IPS-18c (cell line): ENCODE data around the gene TMEM225B.
"Not testable (repeated sequence)": the region's sequence is repeated elsewhere in the genome, so short reads cannot be mapped to it uniquely, and the experiment has no call there.

Experiments
- H3K4me3 ChIP-seq: 2 replicates; pipeline ENCODE4 v1.7.0; 2013; ENCODE audit warnings: low read depth, mild to moderate bottlenecking, low read length, moderate library complexity; ENCODE audit not compliant: insufficient read depth
- H3K9me3 ChIP-seq: one replicate; pipeline ENCODE4 v1.6.1; 2013; ENCODE audit warnings: mild to moderate bottlenecking, low read length, moderate library complexity; ENCODE audit not compliant: control insufficient read depth, insufficient read depth

TMEM225B gene

DNA sequence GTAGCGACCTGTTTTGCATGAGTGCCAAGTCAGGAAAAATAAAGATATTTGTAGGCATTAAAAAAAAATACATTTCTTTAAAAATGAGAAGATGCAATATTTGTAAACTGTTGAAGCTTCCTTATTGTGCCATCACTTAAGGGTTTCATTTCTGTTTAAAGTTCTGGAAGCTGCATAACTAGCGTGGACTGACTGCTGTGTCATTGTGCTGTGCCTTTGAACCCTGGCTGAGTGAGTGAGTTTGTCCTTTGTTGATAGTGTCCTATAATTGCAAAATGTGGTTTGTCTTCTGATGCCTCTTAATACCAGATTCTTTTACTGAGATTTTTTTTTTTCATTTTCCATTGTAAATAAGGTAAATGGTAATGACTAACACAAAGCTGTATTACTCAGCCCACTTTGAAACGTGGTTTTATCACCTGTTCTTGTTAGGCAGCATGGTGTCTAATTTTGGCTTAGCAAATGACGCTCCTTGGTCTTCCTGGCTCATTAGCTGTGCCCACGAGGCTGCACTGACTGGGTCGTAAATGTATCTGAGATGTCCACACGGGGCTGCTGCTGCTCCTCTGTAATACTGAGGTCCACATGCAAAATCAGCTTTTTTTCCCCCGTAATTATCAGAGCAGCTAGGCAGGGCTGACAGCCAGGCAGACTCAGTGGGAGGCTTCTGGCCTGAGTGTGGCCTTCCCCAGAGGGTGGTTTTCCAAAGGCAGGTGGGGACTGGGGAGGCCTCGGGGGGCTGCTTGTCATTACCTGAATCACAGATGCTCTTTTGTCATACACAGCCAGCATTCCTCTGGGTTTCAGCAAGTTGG, 33.4 kb downstream of the TMEM225B start:
- no peaks in the 10 kb centered on the region for H3K9me3 ChIP-seq
- no peak overlapping the region for H3K4me3 ChIP-seq

DNA sequence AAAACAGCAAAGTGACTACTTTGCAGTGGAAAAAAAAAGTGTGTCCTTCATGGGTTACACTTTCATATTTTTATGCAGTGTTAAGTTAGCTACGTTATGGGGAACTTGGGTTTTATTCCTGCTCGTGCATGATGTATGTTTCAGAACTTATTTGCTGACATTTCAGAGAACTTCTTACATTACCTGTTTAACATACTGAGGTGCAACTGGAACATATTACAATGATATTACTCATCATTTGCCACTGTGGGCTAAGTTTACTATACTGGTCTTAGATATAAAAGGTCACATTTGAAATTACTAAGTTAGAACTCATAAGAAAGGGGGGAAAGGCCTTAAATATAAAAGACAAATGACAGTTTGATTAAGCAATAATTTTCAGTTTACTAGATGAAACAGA, 39.3 kb downstream of the TMEM225B start:
- not testable (repeated sequence) for H3K4me3 ChIP-seq, H3K9me3 ChIP-seq

DNA sequence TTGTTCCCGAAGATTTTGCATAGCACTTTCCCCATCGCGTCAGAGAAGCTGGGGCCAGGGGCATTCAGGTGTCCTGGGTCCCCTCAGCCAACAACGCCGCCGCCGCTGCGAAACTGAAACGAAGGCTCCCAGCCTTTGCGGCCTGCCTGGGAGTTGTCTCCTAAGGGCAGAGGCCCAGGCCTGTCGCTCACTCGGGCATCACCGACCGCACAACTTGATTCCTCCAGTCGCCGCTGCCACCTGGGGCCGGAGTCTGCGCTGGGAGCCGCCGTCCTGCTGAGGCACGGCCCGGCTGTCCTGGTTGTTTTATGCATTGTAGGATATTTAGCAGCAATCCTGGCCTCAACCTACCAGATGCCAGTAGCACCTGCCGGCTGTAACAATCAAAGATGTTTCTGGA, 40.7 kb downstream of the TMEM225B start:
- Histone ChIP-seq H3K9me3 (no peaks in the 10 kb centered on the region), H3K4me3 (no peak overlapping the region)

DNA sequence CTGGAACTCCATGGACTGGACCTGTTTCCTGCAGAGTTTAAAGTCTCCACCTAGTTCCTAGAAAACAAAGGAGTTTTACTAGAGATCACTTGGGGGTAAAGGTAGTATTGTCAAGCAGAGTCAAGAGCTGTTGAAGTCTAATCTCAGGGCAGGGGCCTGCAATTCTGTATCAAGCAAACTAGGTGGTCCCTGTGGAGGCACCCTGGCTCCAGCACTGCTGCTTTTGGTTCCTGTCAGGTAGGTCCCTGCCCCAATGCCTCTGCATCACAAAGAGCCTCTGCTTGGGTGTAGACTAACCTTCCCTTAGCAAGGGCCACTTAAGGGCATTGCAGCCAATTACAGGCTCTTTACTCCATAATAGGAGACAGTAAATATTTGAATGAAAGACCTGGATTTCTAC, 41.2 kb downstream of the TMEM225B start:
- Histone ChIP-seq H3K4me3 (no peak overlapping the region), H3K9me3 (no peaks in the 10 kb centered on the region)

DNA sequence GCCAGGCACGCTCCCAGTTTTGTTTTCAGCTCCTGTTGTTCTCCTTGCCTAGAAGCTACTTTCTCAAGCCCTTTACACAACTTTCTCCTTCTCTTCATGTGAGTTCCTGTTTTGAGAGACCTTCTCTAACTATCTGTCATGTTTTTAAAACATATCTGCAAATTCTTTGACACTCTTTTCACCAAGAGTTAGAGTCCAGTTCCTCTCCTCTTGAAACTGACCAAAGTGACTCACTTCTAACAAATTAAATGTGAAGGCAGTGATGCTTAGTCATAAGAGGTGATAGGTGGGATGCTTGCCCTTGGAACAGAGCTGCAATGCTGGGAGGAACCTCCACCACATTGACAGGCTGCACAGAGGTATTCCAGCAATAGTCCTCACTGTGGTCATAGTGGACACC, 44.0 kb downstream of the TMEM225B start:
- H3K4me3 ChIP-seq = no peak overlapping the region
- H3K9me3 ChIP-seq = no peaks in the 10 kb centered on the region

DNA sequence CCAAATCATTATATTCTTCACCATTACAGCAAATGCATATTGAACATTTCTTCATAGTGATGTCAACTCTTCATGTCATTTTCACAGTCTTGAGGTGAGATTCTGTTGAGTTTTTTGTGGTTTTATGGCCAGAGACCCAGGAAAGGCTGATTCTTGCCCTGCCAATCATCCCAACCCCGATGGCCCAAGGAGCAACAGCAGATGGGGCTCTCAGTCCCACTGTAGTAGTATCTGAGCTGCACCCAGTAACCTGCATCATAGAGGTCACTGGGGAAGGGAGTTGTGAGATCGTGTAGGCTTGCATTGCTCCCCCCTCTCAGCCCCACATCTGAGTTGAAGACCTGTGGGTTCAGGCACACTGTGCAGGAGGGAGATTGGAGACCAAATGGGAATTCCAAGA, 45.4 kb downstream of the TMEM225B start:
- no peaks in the 10 kb centered on the region for H3K9me3 ChIP-seq
- no peak overlapping the region for H3K4me3 ChIP-seq

DNA sequence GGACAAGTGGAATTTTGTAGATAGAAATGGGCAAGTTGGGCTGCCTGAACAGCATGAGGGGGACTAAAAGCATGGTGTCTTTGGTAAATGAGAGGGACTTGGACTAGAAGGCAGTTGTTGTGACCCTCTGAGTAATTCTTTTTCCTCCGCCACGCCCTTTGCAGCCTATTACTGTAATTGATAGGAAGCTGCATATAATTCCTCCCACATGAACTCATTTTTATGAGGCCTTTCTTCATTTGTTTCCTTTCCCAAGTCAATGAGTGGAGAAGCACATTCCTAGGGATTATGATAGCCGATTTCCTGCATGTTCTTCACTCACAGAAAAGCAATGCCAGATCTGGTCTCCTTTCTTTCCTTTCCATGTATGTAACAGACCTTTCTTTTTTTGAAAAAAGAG, 46.4 kb downstream of the TMEM225B start:
- H3K9me3 ChIP-seq = peaks cover under 1% of the 10 kb centered on the region
- no peak overlapping the region for H3K4me3 ChIP-seq

DNA sequence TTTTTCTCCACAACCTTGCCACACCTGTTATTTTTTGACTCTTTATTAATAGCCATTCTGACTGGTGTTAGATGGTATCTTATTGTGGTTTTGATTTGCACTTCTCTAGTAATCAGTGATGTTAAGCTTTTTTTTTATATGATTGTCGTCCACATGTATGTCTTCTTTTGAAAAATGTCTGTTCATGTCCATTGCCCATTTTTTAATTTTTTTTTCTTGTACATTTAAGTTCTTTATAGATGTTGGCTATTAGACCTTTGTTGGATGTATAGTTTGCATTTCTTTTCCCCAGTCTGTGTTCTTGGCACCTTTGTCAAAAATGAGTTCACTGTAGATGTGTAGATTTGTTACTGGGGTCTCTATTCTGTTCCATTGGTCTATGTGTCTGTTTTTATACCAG, 47.5 kb downstream of the TMEM225B start:
- H3K9me3 ChIP-seq = peaks cover 3% of the 10 kb centered on the region
- no peak overlapping the region for H3K4me3 ChIP-seq

DNA sequence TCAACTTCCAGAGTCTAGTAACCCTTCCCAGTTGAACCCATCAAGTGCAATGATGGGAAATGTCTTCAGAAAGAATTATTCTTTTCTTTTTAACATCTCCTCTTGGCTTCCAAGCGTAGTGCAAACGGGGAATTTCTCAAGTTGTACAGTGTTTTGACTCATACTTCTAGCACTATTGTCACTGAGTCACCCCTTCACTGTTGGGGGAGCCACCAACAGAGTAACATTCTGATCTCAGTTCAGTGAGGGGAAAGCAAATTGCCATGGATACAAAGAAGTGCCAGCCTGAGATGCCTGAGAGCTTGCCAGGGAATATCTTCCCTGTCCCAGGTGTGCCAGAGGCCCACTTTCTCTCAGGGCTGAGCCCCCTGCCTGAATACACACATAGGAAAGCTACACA, 50.8 kb downstream of the TMEM225B start:
- no peak overlapping the region for H3K4me3 ChIP-seq

DNA sequence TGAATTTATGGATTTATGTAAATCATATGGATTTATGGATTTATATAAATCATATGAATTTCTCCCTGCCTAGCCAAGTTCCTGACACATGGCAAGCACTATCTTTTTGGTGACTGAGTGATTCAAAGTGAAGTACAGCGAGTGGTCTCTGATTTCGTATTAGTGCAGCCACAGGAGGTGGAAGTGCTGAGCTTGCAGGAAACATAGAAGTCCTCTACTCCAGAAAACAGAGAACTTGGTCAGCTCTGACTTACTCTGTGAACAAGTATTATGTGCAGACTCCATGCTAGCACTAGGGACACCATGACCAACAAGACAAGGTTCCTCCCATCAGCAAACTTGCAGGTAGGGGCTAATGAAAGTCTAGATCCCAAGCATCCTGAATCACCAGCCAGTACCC, 53.2 kb downstream of the TMEM225B start:
- H3K9me3 ChIP-seq = peaks cover 3% of the 10 kb centered on the region
- no peak overlapping the region for H3K4me3 ChIP-seq

More for the DNA sequence above, 50.8 kb downstream of the TMEM225B start:
- H3K9me3 ChIP-seq = peaks cover 3% of the 10 kb centered on the region

DNA sequence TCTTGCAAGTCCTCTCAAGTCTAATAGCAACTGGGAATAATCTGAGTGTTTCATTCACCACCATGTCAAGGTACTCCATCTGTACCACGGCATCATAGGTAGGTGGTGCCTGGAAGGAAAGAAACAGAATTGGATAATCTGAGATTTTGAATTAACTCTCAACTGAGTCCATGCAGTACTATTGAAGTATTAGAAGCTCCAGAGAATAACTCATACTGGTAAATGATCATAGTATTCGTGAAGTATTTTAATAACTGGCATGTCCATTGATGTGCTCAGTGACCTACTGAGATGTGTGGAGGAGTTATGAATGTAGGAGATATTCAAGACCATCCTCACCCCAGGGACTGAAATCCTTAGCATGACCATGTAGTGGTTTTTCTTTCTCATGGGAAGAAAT, 54.6 kb downstream of the TMEM225B start:
- Histone ChIP-seq H3K9me3 (peaks cover 3% of the 10 kb centered on the region), H3K4me3 (no peak overlapping the region)

DNA sequence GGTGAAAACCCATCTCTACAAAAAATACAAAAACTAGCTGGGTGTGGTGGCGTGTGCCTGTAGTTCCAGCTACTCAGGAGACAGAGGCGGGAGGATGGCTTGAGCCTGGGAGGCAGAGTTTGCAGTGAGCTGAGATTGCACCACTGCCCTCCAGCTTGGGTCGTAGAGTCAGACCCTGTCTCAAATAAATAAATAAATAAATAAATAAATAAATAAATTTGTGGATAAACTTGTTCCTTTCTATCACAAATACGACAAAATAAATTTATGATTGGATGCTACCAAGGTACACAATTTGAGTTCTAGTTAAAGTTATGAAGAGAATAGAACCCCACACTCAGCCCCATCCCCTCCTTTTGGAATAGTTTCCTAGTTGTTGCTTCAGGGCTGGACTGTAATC, 55.2 kb downstream of the TMEM225B start:
- not testable (repeated sequence) for H3K4me3 ChIP-seq, H3K9me3 ChIP-seq

DNA sequence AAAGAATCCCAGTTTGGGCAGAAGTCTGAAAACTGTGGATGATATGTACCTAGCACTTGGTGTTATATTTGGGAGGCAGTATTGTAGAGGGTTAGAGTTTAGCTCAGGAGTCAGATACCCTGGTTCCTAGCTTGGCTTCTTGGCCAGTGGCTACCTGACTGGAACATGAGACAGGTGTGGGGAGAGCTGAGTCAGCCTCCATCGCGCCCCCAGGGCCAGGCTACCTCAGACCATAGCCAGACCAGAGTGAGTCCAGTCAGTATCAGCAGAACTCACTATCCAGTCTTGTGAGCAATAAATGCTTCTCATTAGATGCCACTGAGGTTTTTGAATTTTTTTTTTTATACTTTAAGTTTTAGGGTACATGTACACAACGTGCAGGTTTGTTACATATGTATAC, 55.7 kb downstream of the TMEM225B start:
- Histone ChIP-seq H3K9me3 (peaks cover 3% of the 10 kb centered on the region), H3K4me3 (no peak overlapping the region)

DNA sequence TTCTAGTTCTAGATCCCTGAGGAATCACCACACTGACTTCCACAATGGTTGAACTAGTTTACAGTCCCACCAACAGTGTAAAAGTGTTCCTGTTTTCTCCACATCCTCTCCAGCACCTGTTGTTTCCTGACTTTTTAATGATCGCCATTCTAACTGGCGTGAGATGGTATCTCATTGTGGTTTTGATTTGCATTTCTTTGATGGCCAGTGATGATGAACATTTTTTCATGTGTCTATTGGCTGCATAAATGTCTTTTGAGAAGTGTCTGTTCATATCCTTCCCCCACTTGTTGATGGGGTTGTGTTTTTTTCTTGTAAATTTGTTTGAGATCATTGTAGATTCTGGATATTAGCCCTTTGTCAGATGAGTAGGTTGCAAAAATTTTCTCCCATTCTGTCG, 56.6 kb downstream of the TMEM225B start:
- H3K4me3 ChIP-seq, H3K9me3 ChIP-seq: not testable (repeated sequence)

DNA sequence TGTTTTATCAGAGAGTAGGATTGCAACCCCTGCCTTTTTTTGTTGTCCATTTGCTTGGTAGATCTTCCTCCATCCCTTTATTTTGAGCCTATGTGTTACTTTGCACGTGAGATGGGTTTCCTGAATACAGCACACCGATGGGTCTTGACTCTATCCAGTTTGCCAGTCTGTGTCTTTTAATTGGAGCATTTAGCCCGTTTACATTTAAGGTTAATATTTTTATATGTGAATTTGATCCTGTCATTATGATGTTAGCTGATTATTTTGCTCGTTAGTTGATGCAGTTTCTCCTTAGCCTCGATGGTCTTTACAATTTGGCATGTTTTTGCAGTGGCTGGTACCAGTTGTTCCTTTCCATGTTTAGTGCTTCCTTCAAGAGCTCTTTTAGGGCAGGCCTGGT, 59.8 kb downstream of the TMEM225B start:
- H3K9me3 ChIP-seq = peaks cover 12% of the 10 kb centered on the region
- H3K4me3 ChIP-seq = not testable (repeated sequence)
